Neural cell (in vitro differentiated cells): ENCODE data around the gene ANKRD40CL. TPM values are rescaled to one million over a fixed set of nuclear protein-coding genes. Genes with fewer than 3 reads are reported as not detected.

Experiments
- H2AFZ ChIP-seq: fragments of 200-600, 300-800 bp; sonication (generic), shearing (Covaris generic); 2 replicates; pipeline ENCODE4 v1.6.0; 2014; ENCODE audit warnings: low read depth, mild to moderate bottlenecking, antibody characterized with exemption, low read length, moderate library complexity
- H3F3A ChIP-seq: fragments of 200-600 bp; shearing (Covaris generic); 2 replicates; pipeline ENCODE4 v1.6.1; 2016; ENCODE audit warnings: mild to moderate bottlenecking, moderate library complexity, mixed read lengths, antibody characterized with exemption, low read length; ENCODE audit not compliant: insufficient read depth, poor library complexity, severe bottlenecking
- H3K27ac ChIP-seq: fragments of 200-600, 300-800 bp; sonication (generic), shearing (Covaris generic); 2 replicates; pipeline ENCODE4 v1.5.1; 2014; ENCODE audit warnings: mild to moderate bottlenecking, low read length, moderate library complexity
- H3K27me3 ChIP-seq: fragments of 300-800, 200-600 bp; sonication (generic), shearing (Covaris generic); 2 replicates; pipeline ENCODE4 v1.6.0; 2014; ENCODE audit warnings: mild to moderate bottlenecking, low read depth, low read length, moderate library complexity; ENCODE audit not compliant: insufficient read depth
- H3K36me3 ChIP-seq: fragments of 300-800, 200-600 bp; sonication (generic), shearing (Covaris generic); 2 replicates; pipeline ENCODE4 v1.5.1; 2014; ENCODE audit warnings: mild to moderate bottlenecking, antibody characterized with exemption, low read length, moderate library complexity; ENCODE audit not compliant: insufficient read depth
- H3K4me2 ChIP-seq: fragments of 300-800, 200-600 bp; sonication (generic), shearing (Covaris generic); 2 replicates; pipeline ENCODE4 v1.6.0; 2014; ENCODE audit warnings: mild to moderate bottlenecking, low read length
- H3K4me3 ChIP-seq: fragments of 300-800, 200-600 bp; sonication (generic), shearing (Covaris generic); 2 replicates; pipeline ENCODE4 v1.5.1; 2014; ENCODE audit warnings: mild to moderate bottlenecking, low read length, moderate library complexity
- H3K79me2 ChIP-seq: fragments of 200-600 bp; shearing (Covaris generic); replicated peaks from 2 replicates; pipeline ENCODE4 v1.6.0; 2014; ENCODE audit warnings: mild to moderate bottlenecking, low read length, moderate library complexity; ENCODE audit not compliant: insufficient read depth
- H3K9ac ChIP-seq: fragments of 300-800, 200-600 bp; sonication (generic), shearing (Covaris generic); 2 replicates; pipeline ENCODE4 v1.6.1; 2016; ENCODE audit warnings: mild to moderate bottlenecking, low read length, mixed read lengths
- H3K9me2 ChIP-seq: fragments of 200-600 bp; shearing (Covaris generic); 2 replicates; pipeline ENCODE4 v1.6.1; 2016; ENCODE audit warnings: mild to moderate bottlenecking, low read length, mixed read lengths; ENCODE audit not compliant: insufficient read depth
- H3K9me3 ChIP-seq: fragments of 200-600, 300-800 bp; sonication (generic), shearing (Covaris generic); 2 replicates; pipeline ENCODE4 v1.6.1; 2016; ENCODE audit warnings: mild to moderate bottlenecking, mixed run types, low read length, moderate library complexity, mixed read lengths
- H4K20me1 ChIP-seq: fragments of 200-600 bp; shearing (Covaris generic); 2 replicates; pipeline ENCODE4 v1.6.1; 2016; ENCODE audit warnings: mild to moderate bottlenecking, mixed run types; ENCODE audit not compliant: insufficient read depth
- EP300 ChIP-seq: fragments of 450-650 bp; conservative IDR thresholded peaks from 2 replicates; pipeline ENCODE4 v1.6.1; 2014; ENCODE audit warnings: antibody characterized with exemption, mild to moderate bottlenecking, moderate library complexity; ENCODE audit not compliant: poor library complexity, severe bottlenecking
- EZH2 ChIP-seq: fragments of 200-600, 300-800 bp; shearing (Covaris generic), sonication (generic); IDR thresholded peaks from 2 replicates; pipeline ENCODE4 v1.6.1; 2014; ENCODE audit warnings: antibody characterized with exemption, low read length, borderline replicate concordance, mild to moderate bottlenecking; ENCODE audit not compliant: insufficient read depth, poor library complexity, severe bottlenecking
- MXI1 ChIP-seq: fragments of 450-650 bp; conservative IDR thresholded peaks from 2 replicates; pipeline ENCODE4 v1.6.1; 2014; ENCODE audit warnings: antibody characterized with exemption, mild to moderate bottlenecking; ENCODE audit not compliant: poor library complexity, severe bottlenecking
- POLR2AphosphoS5 ChIP-seq: IDR thresholded peaks from 2 replicates; pipeline ENCODE4 v1.6.1; 2012
- RAD21 ChIP-seq: fragments of 450-650 bp; conservative IDR thresholded peaks from 2 replicates; pipeline ENCODE4 v1.6.1; 2014; ENCODE audit warnings: antibody characterized with exemption, mild to moderate bottlenecking, moderate library complexity
- SMC3 ChIP-seq: fragments of 450-650 bp; conservative IDR thresholded peaks from 2 replicates; pipeline ENCODE4 v1.6.1; 2014; ENCODE audit warnings: antibody characterized with exemption, mild to moderate bottlenecking, moderate library complexity; ENCODE audit not compliant: poor library complexity
- TAF1 ChIP-seq: IDR thresholded peaks from 2 replicates; pipeline ENCODE4 v1.6.1; 2012; ENCODE audit warnings: low read depth
- polyA plus RNA-seq: library from polyadenylated mRNA; depleted of rRNA; stranded (reverse); fragments of >200 nt; gene quantifications from 2 replicates; pipeline ENCODE4 v1.2.3, GENCODE V29; 2014
- TF ChIP-seq, protein P1 (sequence below): fragments of 450-650 bp; IDR thresholded peaks from 2 replicates; pipeline ENCODE4 v1.5.1; 2014; ENCODE audit warnings: antibody characterized with exemption, mild to moderate bottlenecking, moderate library complexity; ENCODE audit not compliant: poor library complexity, severe bottlenecking
- TF ChIP-seq, protein P2 (sequence below): IDR thresholded peaks from 2 replicates; pipeline ENCODE4 v1.6.1; 2012; ENCODE audit warnings: borderline replicate concordance

Gene ANKRD40CL
- polyA plus RNA-seq, 1 donor from 2014 or later, result not detected

DNA sequence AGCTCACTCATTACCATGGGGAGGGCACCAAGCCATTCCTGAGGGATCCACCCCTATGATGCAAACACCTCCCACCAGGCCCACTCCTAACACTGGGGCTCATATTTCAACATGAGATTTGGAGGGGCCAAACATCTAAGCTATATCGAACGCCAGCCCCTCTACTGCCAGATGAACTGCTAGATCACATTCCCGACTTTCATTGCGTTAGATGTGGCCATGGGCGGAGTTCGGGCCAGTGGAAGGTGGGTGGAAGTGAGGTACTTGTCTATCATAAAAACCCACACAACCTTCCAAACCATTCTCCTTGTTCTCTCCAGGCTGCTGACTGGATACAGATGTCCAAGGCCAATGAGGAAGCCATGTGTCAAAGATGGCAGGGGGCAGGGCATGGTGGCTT is 27.0 kb upstream of the ANKRD40CL start:
- H4K20me1 ChIP-seq, result no peaks in the 10 kb centered on the region
- H3K9me3 ChIP-seq, result no peaks in the 10 kb centered on the region
- H2AFZ ChIP-seq, result no peak overlapping the region
- no peaks in the 10 kb centered on the region for H3K9me2 ChIP-seq
- no peak overlapping the region for H3K4me3 ChIP-seq
- H3K36me3 ChIP-seq, result no peaks in the 10 kb centered on the region
- H3K27ac ChIP-seq, result no peak overlapping the region
- H3K79me2 ChIP-seq, result no peaks in the 10 kb centered on the region
- H3K4me2 ChIP-seq, result no peak overlapping the region
- H3F3A ChIP-seq, result no peaks in the 10 kb centered on the region
- H3K27me3 ChIP-seq, result no peaks in the 10 kb centered on the region
- H3K9ac ChIP-seq, result no peak overlapping the region
- TF ChIP-seq SMC3 (no peak), TAF1 (no peak), MXI1 (no peak), POLR2AphosphoS5 (no peak), EZH2 (no peak), EP300 (no peak), RAD21 (no peak)
- TF ChIP-seq, protein P1, sequence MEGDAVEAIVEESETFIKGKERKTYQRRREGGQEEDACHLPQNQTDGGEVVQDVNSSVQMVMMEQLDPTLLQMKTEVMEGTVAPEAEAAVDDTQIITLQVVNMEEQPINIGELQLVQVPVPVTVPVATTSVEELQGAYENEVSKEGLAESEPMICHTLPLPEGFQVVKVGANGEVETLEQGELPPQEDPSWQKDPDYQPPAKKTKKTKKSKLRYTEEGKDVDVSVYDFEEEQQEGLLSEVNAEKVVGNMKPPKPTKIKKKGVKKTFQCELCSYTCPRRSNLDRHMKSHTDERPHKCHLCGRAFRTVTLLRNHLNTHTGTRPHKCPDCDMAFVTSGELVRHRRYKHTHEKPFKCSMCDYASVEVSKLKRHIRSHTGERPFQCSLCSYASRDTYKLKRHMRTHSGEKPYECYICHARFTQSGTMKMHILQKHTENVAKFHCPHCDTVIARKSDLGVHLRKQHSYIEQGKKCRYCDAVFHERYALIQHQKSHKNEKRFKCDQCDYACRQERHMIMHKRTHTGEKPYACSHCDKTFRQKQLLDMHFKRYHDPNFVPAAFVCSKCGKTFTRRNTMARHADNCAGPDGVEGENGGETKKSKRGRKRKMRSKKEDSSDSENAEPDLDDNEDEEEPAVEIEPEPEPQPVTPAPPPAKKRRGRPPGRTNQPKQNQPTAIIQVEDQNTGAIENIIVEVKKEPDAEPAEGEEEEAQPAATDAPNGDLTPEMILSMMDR, result no peak
- TF ChIP-seq, protein P2, sequence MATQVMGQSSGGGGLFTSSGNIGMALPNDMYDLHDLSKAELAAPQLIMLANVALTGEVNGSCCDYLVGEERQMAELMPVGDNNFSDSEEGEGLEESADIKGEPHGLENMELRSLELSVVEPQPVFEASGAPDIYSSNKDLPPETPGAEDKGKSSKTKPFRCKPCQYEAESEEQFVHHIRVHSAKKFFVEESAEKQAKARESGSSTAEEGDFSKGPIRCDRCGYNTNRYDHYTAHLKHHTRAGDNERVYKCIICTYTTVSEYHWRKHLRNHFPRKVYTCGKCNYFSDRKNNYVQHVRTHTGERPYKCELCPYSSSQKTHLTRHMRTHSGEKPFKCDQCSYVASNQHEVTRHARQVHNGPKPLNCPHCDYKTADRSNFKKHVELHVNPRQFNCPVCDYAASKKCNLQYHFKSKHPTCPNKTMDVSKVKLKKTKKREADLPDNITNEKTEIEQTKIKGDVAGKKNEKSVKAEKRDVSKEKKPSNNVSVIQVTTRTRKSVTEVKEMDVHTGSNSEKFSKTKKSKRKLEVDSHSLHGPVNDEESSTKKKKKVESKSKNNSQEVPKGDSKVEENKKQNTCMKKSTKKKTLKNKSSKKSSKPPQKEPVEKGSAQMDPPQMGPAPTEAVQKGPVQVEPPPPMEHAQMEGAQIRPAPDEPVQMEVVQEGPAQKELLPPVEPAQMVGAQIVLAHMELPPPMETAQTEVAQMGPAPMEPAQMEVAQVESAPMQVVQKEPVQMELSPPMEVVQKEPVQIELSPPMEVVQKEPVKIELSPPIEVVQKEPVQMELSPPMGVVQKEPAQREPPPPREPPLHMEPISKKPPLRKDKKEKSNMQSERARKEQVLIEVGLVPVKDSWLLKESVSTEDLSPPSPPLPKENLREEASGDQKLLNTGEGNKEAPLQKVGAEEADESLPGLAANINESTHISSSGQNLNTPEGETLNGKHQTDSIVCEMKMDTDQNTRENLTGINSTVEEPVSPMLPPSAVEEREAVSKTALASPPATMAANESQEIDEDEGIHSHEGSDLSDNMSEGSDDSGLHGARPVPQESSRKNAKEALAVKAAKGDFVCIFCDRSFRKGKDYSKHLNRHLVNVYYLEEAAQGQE, result no peak

DNA sequence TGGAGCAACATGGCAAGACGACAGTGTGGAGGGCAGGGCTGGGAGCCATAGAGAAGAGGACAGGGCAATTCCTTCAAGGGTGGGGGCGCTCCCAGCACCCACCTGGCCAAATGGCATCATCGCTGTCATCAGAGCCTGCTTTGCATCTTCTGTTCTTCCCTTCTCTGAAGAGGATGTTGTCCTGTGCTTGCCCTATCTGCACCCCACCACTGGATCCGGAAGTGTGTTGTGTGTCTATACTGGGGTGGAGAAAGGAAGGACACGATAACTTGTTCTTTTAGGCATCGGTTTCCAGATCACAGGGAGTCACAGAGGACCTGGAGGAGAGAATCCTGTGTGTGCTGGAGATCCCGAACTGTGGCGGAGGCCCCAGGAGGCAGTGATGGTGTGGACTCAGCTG is 25.7 kb upstream of the ANKRD40CL start:
- Histone ChIP-seq H3K4me2 (no peak overlapping the region), H3K27ac (no peak overlapping the region), H3K27me3 (no peaks in the 10 kb centered on the region), H4K20me1 (no peaks in the 10 kb centered on the region), H3K4me3 (no peak overlapping the region), H3K9ac (no peak overlapping the region), H3F3A (no peaks in the 10 kb centered on the region), H3K36me3 (no peaks in the 10 kb centered on the region), H3K9me3 (no peaks in the 10 kb centered on the region), H3K79me2 (no peaks in the 10 kb centered on the region), H2AFZ (no peak overlapping the region), H3K9me2 (no peaks in the 10 kb centered on the region)
- TF ChIP-seq EP300 (no peak), MXI1 (no peak), SMC3 (no peak), POLR2AphosphoS5 (no peak), RAD21 (no peak), EZH2 (no peak), TAF1 (no peak)
- TF ChIP-seq, protein P1, result no peak
- TF ChIP-seq, protein P2, result no peak
